ENCODE measurements around the gene LTBP1. TPM values are rescaled to one million over a fixed set of nuclear protein-coding genes. Genes with fewer than 3 reads are reported as not detected.

LTBP1 gene
- total RNA-seq, 5 donors from 2014 or later (not counting 1 experiment from before 2014, with no cell fraction given): 0.16 to 0.76 (median 0.43) TPM

- no peak overlapping the region for H3K27ac Mint-ChIP-seq
- H3K4me3 ChIP-seq (ENCODE audit: control insufficient read depth in 1 of 2, extremely low read depth in 1 of 2, low read length in 1 of 2): no peak overlapping the region
- H3K36me3 ChIP-seq (ENCODE audit: control insufficient read depth in 2 of 2, extremely low read depth in 1 of 2, insufficient read depth in 1 of 2, low read length in 1 of 2): no peaks in the 10 kb centered on the region
- no peaks in the 10 kb centered on the region for H3K4me1 ChIP-seq (ENCODE audit: control insufficient read depth in 1 of 2, extremely low read depth in 1 of 2, insufficient read depth in 2 of 2, low read length in 2 of 2)
- ChIA-PET POLR2A (no interaction called here), CTCF (no interaction called here)
- H3K27ac ChIP-seq (ENCODE audit: low read length): no peak overlapping the region
- ATAC-seq (replicated peaks in 1 of 4): no peak
- H3K4me1 Mint-ChIP-seq: no peaks in the 10 kb centered on the region
- H3K36me3 Mint-ChIP-seq: no peaks in the 10 kb centered on the region
- DNase-seq: no peak
- H3K9me3 Mint-ChIP-seq: no peaks in the 10 kb centered on the region
- H3K27me3 ChIP-seq (replicated peaks in 1 of 2; ENCODE audit: control insufficient read depth in 2 of 2, extremely low read depth in 1 of 2, insufficient read depth in 2 of 2, low read length in 1 of 2): no peaks in the 10 kb centered on the region
- no peaks in the 10 kb centered on the region for H3K9me3 ChIP-seq
- peaks cover 0 to 3% of the 10 kb centered on the region in 2 donors for H3K27me3 Mint-ChIP-seq
- H3K4me3 Mint-ChIP-seq: no peak overlapping the region
- WGBS (ENCODE audit: insufficient coverage): no CpG with 5 or more reads among the region's 2 CpGs
These were observed 273.1 kb downstream of the LTBP1 start for GRCh38 chr2:33219850-33220275.

- H3K36me3 ChIP-seq (ENCODE audit: control insufficient read depth in 2 of 2, extremely low read depth in 1 of 2, insufficient read depth in 1 of 2, low read length in 1 of 2): no peaks in the 10 kb centered on the region
- H3K27me3 Mint-ChIP-seq: peaks cover 0 to 3% of the 10 kb centered on the region in 2 donors
- H3K27me3 ChIP-seq (replicated peaks in 1 of 2; ENCODE audit: control insufficient read depth in 2 of 2, extremely low read depth in 1 of 2, insufficient read depth in 2 of 2, low read length in 1 of 2): no peaks in the 10 kb centered on the region
- no peaks in the 10 kb centered on the region for H3K4me1 ChIP-seq (ENCODE audit: control insufficient read depth in 1 of 2, extremely low read depth in 1 of 2, insufficient read depth in 2 of 2, low read length in 2 of 2)
- H3K27ac ChIP-seq (ENCODE audit: low read length): no peak overlapping the region
- POLR2A ChIA-PET: no interaction called here
- no peaks in the 10 kb centered on the region for H3K4me1 Mint-ChIP-seq
- H3K27ac Mint-ChIP-seq: no peak overlapping the region
- ATAC-seq (replicated peaks in 1 of 4) (no peak), DNase-seq (no peak)
- no peaks in the 10 kb centered on the region for H3K9me3 ChIP-seq
- CTCF ChIA-PET: no interaction called here
- WGBS (ENCODE audit: insufficient coverage): no CpG with 5 or more reads among the region's 3 CpGs
- H3K9me3 Mint-ChIP-seq: no peaks in the 10 kb centered on the region
- no peak overlapping the region for H3K4me3 Mint-ChIP-seq
- no peaks in the 10 kb centered on the region for H3K36me3 Mint-ChIP-seq
- no peak overlapping the region for H3K4me3 ChIP-seq (ENCODE audit: control insufficient read depth in 1 of 2, extremely low read depth in 1 of 2, low read length in 1 of 2)
These were observed 273.8 kb downstream of the LTBP1 start for GRCh38 chr2:33220533-33220932.

GRCh38 chr2:33221046-33221784 lies 274.5 kb downstream of the LTBP1 start:
- Mint-ChIP-seq H3K36me3 (no peaks in the 10 kb centered on the region), H3K27ac (no peak overlapping the region), H3K9me3 (no peaks in the 10 kb centered on the region), H3K27me3 (peaks cover 0 to 3% of the 10 kb centered on the region in 2 donors), H3K4me1 (no peaks in the 10 kb centered on the region), H3K4me3 (no peak overlapping the region)
- POLR2A ChIA-PET: interaction anchor here in 1 of 2 donors (0.7 kb wide), 1 partner anchor 80 kb away, joined by 3 read pairs; no protein-coding TSS in a partner anchor
- no peaks in the 10 kb centered on the region for H3K9me3 ChIP-seq
- WGBS (ENCODE audit: insufficient coverage): no CpG with 5 or more reads among the region's 3 CpGs
- H3K27me3 ChIP-seq (replicated peaks in 1 of 2; ENCODE audit: control insufficient read depth in 2 of 2, extremely low read depth in 1 of 2, insufficient read depth in 2 of 2, low read length in 1 of 2): peaks cover 0 to under 1% of the 10 kb centered on the region in 2 experiments
- no peaks in the 10 kb centered on the region for H3K4me1 ChIP-seq (ENCODE audit: control insufficient read depth in 1 of 2, extremely low read depth in 1 of 2, insufficient read depth in 2 of 2, low read length in 2 of 2)
- H3K27ac ChIP-seq (ENCODE audit: low read length): no peak overlapping the region
- H3K4me3 ChIP-seq (ENCODE audit: control insufficient read depth in 1 of 2, extremely low read depth in 1 of 2, low read length in 1 of 2): no peak overlapping the region
- no peak for ATAC-seq (replicated peaks in 1 of 4)
- CTCF ChIA-PET: no interaction called here
- no peaks in the 10 kb centered on the region for H3K36me3 ChIP-seq (ENCODE audit: control insufficient read depth in 2 of 2, extremely low read depth in 1 of 2, insufficient read depth in 1 of 2, low read length in 1 of 2)
- no peak for DNase-seq

- H3K4me3 Mint-ChIP-seq: no peak overlapping the region
- H3K36me3 ChIP-seq (ENCODE audit: control insufficient read depth in 2 of 2, extremely low read depth in 1 of 2, insufficient read depth in 1 of 2, low read length in 1 of 2): no peaks in the 10 kb centered on the region
- peaks cover 0 to 3% of the 10 kb centered on the region in 2 donors for H3K27me3 Mint-ChIP-seq
- H3K36me3 Mint-ChIP-seq: no peaks in the 10 kb centered on the region
- H3K9me3 ChIP-seq: no peaks in the 10 kb centered on the region
- ChIA-PET POLR2A (no interaction called here), CTCF (no interaction called here)
- no peaks in the 10 kb centered on the region for H3K4me1 ChIP-seq (ENCODE audit: control insufficient read depth in 1 of 2, extremely low read depth in 1 of 2, insufficient read depth in 2 of 2, low read length in 2 of 2)
- no peak overlapping the region for H3K27ac ChIP-seq (ENCODE audit: low read length)
- ATAC-seq (replicated peaks in 1 of 4): no peak
- H3K27ac Mint-ChIP-seq: no peak overlapping the region
- no peak overlapping the region for H3K4me3 ChIP-seq (ENCODE audit: control insufficient read depth in 1 of 2, extremely low read depth in 1 of 2, low read length in 1 of 2)
- H3K27me3 ChIP-seq (replicated peaks in 1 of 2; ENCODE audit: control insufficient read depth in 2 of 2, extremely low read depth in 1 of 2, insufficient read depth in 2 of 2, low read length in 1 of 2): peaks cover 0 to 3% of the 10 kb centered on the region in 2 experiments
- H3K4me1 Mint-ChIP-seq: no peaks in the 10 kb centered on the region
- 71% methylated on average over 1 of the region's 1 CpG for WGBS (ENCODE audit: insufficient coverage)
- H3K9me3 Mint-ChIP-seq: no peaks in the 10 kb centered on the region
- DNase-seq: no peak
These were observed 275.6 kb downstream of the LTBP1 start for GRCh38 chr2:33222309-33222708.

- peaks cover 0 to 3% of the 10 kb centered on the region in 2 experiments for H3K27me3 ChIP-seq (replicated peaks in 1 of 2; ENCODE audit: control insufficient read depth in 2 of 2, extremely low read depth in 1 of 2, insufficient read depth in 2 of 2, low read length in 1 of 2)
- ChIA-PET POLR2A (no interaction called here), CTCF (no interaction called here)
- H3K36me3 ChIP-seq (ENCODE audit: control insufficient read depth in 2 of 2, extremely low read depth in 1 of 2, insufficient read depth in 1 of 2, low read length in 1 of 2): no peaks in the 10 kb centered on the region
- no peaks in the 10 kb centered on the region for H3K36me3 Mint-ChIP-seq
- no peak overlapping the region for H3K4me3 Mint-ChIP-seq
- no peak for ATAC-seq (replicated peaks in 1 of 4)
- H3K27ac ChIP-seq (ENCODE audit: low read length): no peak overlapping the region
- H3K9me3 Mint-ChIP-seq: no peaks in the 10 kb centered on the region
- no peak overlapping the region for H3K4me3 ChIP-seq (ENCODE audit: control insufficient read depth in 1 of 2, extremely low read depth in 1 of 2, low read length in 1 of 2)
- DNase-seq: no peak
- H3K4me1 Mint-ChIP-seq: no peaks in the 10 kb centered on the region
- no peaks in the 10 kb centered on the region for H3K9me3 ChIP-seq
- WGBS (ENCODE audit: insufficient coverage): no CpG with 5 or more reads among the region's 4 CpGs
- peaks cover 0 to 3% of the 10 kb centered on the region in 2 donors for H3K27me3 Mint-ChIP-seq
- no peak overlapping the region for H3K27ac Mint-ChIP-seq
- no peaks in the 10 kb centered on the region for H3K4me1 ChIP-seq (ENCODE audit: control insufficient read depth in 1 of 2, extremely low read depth in 1 of 2, insufficient read depth in 2 of 2, low read length in 2 of 2)
These were observed 277.1 kb downstream of the LTBP1 start for GRCh38 chr2:33223856-33224255.

GRCh38 chr2:33225350-33225749 lies 278.6 kb downstream of the LTBP1 start:
- POLR2A ChIA-PET: no interaction called here
- H3K4me3 Mint-ChIP-seq: no peak overlapping the region
- no peaks in the 10 kb centered on the region for H3K4me1 Mint-ChIP-seq

More at GRCh38 chr2:33225350-33225749, 278.6 kb downstream of the LTBP1 start:
- ATAC-seq (replicated peaks in 1 of 4) (no peak), DNase-seq (no peak)
- Histone ChIP-seq H3K4me3 (ENCODE audit: control insufficient read depth in 1 of 2, extremely low read depth in 1 of 2, low read length in 1 of 2) (no peak overlapping the region), H3K27me3 (replicated peaks in 1 of 2; ENCODE audit: control insufficient read depth in 2 of 2, extremely low read depth in 1 of 2, insufficient read depth in 2 of 2, low read length in 1 of 2) (peaks cover 0 to 3% of the 10 kb centered on the region in 2 experiments), H3K36me3 (ENCODE audit: control insufficient read depth in 2 of 2, extremely low read depth in 1 of 2, insufficient read depth in 1 of 2, low read length in 1 of 2) (no peaks in the 10 kb centered on the region), H3K9me3 (no peaks in the 10 kb centered on the region), H3K4me1 (ENCODE audit: control insufficient read depth in 1 of 2, extremely low read depth in 1 of 2, insufficient read depth in 2 of 2, low read length in 2 of 2) (no peaks in the 10 kb centered on the region), H3K27ac (ENCODE audit: low read length) (no peak overlapping the region)
- Mint-ChIP-seq H3K9me3 (no peaks in the 10 kb centered on the region), H3K27me3 (peaks cover 0 to 3% of the 10 kb centered on the region in 2 donors), H3K36me3 (no peaks in the 10 kb centered on the region), H3K27ac (no peak overlapping the region)
- CTCF ChIA-PET: no interaction called here
- WGBS (ENCODE audit: insufficient coverage): 43% methylated on average over 1 of the region's 2 CpGs

All from T-cell (primary cell).